Measurements from ENCODE around the gene CLCN4. TPM values are rescaled to one million over a fixed set of nuclear protein-coding genes. Genes with fewer than 3 reads are reported as not detected.

The CLCN4 gene
- polyA plus RNA-seq, 1 of the 3 experiments (the other 2 are of a cell fraction): 1.1 TPM

- WGBS (ENCODE audit: low lambda C conversion rate): 63% methylated on average over 1 of the region's 1 CpG
- Histone ChIP-seq H3K36me3 (replicated peaks in 1 of 2; ENCODE audit: control insufficient read depth in 1 of 2, insufficient read depth in 2 of 2, low read length in 1 of 2) (no peaks in the 10 kb centered on the region), H4K20me1 (ENCODE audit: insufficient read depth) (no peaks in the 10 kb centered on the region), H3K27me3 (ENCODE audit: insufficient read depth) (no peaks in the 10 kb centered on the region; the same call in 1 of the 2 replicates), H3K4me2 (no peak overlapping the region), H3K4me1 (ENCODE audit: control insufficient read depth in 1 of 2, insufficient read depth in 2 of 2, low read depth in 1 of 2, low read length in 1 of 2) (no peaks in the 10 kb centered on the region), H2AFZ (ENCODE audit: low read depth) (no peak overlapping the region), H3F3A (replicated peaks; ENCODE audit: insufficient read depth) (no peaks in the 10 kb centered on the region), H3K9me3 (no peaks in the 10 kb centered on the region), H3K27ac (ENCODE audit: low read depth in 2 of 2, low read length in 1 of 2) (no peak overlapping the region), H3K9me2 (no peaks in the 10 kb centered on the region), H3K79me2 (ENCODE audit: insufficient read depth) (no peaks in the 10 kb centered on the region), H3K9ac (no peak overlapping the region), H3K4me3 (ENCODE audit: low read depth in 2 of 2, low read length in 1 of 2) (no peak overlapping the region)
- TF ChIP-seq GATA2 (CRISPR knock-in tag; IDR thresholded peaks at IDR 0.05) (no peak), FOXJ3 (CRISPR knock-in tag; IDR thresholded peaks at IDR 0.05) (no peak), REST (IDR thresholded peaks at IDR 0.05; ENCODE audit: low read depth, low read length) (no peak), GABPA (IDR thresholded peaks at IDR 0.05; ENCODE audit: low read depth) (no peak), TEAD4 (IDR thresholded peaks at IDR 0.05; ENCODE audit: borderline replicate concordance, insufficient read depth) (no peak)
- POLR2A ChIA-PET: no interaction called here
- DNase-seq: no peak
- CTCF ChIA-PET: no interaction called here
Observed at GRCh38 chrX:10217198-10217597, 60.4 kb downstream of the CLCN4 start.

- POLR2A ChIA-PET: no interaction called here
Observed at GRCh38 chrX:10221651-10222050, 64.9 kb downstream of the CLCN4 start.

More at GRCh38 chrX:10221651-10222050, 64.9 kb downstream of the CLCN4 start:
- Histone ChIP-seq H3K27me3 (ENCODE audit: insufficient read depth) (no peaks in the 10 kb centered on the region), H3K4me3 (ENCODE audit: low read depth in 2 of 2, low read length in 1 of 2) (no peak overlapping the region), H3F3A (replicated peaks; ENCODE audit: insufficient read depth) (no peaks in the 10 kb centered on the region), H2AFZ (ENCODE audit: low read depth) (no peak overlapping the region), H4K20me1 (ENCODE audit: insufficient read depth) (no peaks in the 10 kb centered on the region), H3K27ac (ENCODE audit: low read depth in 2 of 2, low read length in 1 of 2) (no peak overlapping the region), H3K4me2 (no peak overlapping the region), H3K4me1 (ENCODE audit: control insufficient read depth in 1 of 2, insufficient read depth in 2 of 2, low read depth in 1 of 2, low read length in 1 of 2) (no peaks in the 10 kb centered on the region; a peak in 1 of 4 replicates), H3K9ac (no peak overlapping the region), H3K36me3 (replicated peaks in 1 of 2; ENCODE audit: control insufficient read depth in 1 of 2, insufficient read depth in 2 of 2, low read length in 1 of 2) (no peaks in the 10 kb centered on the region), H3K9me2 (no peaks in the 10 kb centered on the region), H3K79me2 (ENCODE audit: insufficient read depth) (no peaks in the 10 kb centered on the region), H3K9me3 (no peaks in the 10 kb centered on the region)
- no peak for TF ChIP-seq POLR2AphosphoS5 (IDR thresholded peaks at IDR 0.05; ENCODE audit: low read depth, low read length)
- no peak for TF ChIP-seq MEF2A (IDR thresholded peaks at IDR 0.05; ENCODE audit: borderline replicate concordance, low read depth)
- no peak for TF ChIP-seq TCF12 (IDR thresholded peaks at IDR 0.05)
- no peak for TF ChIP-seq CTCF (IDR thresholded peaks at IDR 0.05)
- no peak for TF ChIP-seq IRF3 (IDR thresholded peaks at IDR 0.05; ENCODE audit: low read depth, low read length)
- no peak for TF ChIP-seq TEAD4 (IDR thresholded peaks at IDR 0.05; ENCODE audit: borderline replicate concordance, insufficient read depth)
- TF ChIP-seq YY1 (IDR thresholded peaks at IDR 0.05; ENCODE audit: low read depth): no peak
- no peak for TF ChIP-seq REST (IDR thresholded peaks at IDR 0.05; ENCODE audit: low read depth, low read length)
- TF ChIP-seq NRF1 (IDR thresholded peaks at IDR 0.05; ENCODE audit: low read depth, low read length): no peak
- CTCF ChIA-PET: interaction anchor here (2.8 kb wide), 1 partner anchor 31 kb away, joined by 13 read pairs; no protein-coding TSS in a partner anchor
- WGBS (ENCODE audit: low lambda C conversion rate): 54% methylated on average over 6 of the region's 6 CpGs
- DNase-seq: no peak

Data from SK-N-SH (cell line).